Esophagus (tissue), 2 donors: ENCODE results near the gene KCND1. TPM values are rescaled to one million over a fixed set of nuclear protein-coding genes. Genes with fewer than 3 reads are reported as not detected.

Experiments
- H3K27ac ChIP-seq, 2 donors: one replicate each; pipeline ENCODE4 v1.5.1; 2013; ENCODE audit warnings: low read depth in 2 of 2, mild to moderate bottlenecking in 2 of 2, inconsistent platforms in 1 of 2, low read length in 1 of 2, moderate library complexity in 1 of 2
- H3K27me3 ChIP-seq, 2 donors: one replicate each; pipeline ENCODE4 v1.6.1; 2013; ENCODE audit warnings: low read length in 2 of 2, control low read depth in 1 of 2, mild to moderate bottlenecking in 1 of 2; ENCODE audit not compliant: insufficient read depth in 2 of 2, control insufficient read depth in 1 of 2
- H3K36me3 ChIP-seq, 2 donors: one replicate each; pipeline ENCODE4 v1.6.1; 2013; ENCODE audit warnings: low read length in 1 of 2; ENCODE audit not compliant: control insufficient read depth in 2 of 2, insufficient read depth in 2 of 2
- H3K4me1 ChIP-seq, 2 donors: one replicate each; pipeline ENCODE4 v1.6.1; 2013; ENCODE audit warnings: low read length in 1 of 2; ENCODE audit not compliant: control insufficient read depth in 2 of 2, insufficient read depth in 2 of 2
- H3K4me3 ChIP-seq, 2 donors: one replicate each; pipeline ENCODE4 v1.5.1; 2013; ENCODE audit warnings: low read length in 2 of 2, mild to moderate bottlenecking in 2 of 2, low read depth in 1 of 2, moderate library complexity in 1 of 2
- H3K9me3 ChIP-seq, 2 donors: one replicate each; pipeline ENCODE4 v1.6.1; 2013; ENCODE audit warnings: mild to moderate bottlenecking in 2 of 2, low read depth in 1 of 2, low read length in 1 of 2, moderate library complexity in 1 of 2; ENCODE audit not compliant: control insufficient read depth in 2 of 2, insufficient read depth in 1 of 2
- WGBS, 2 donors: extraction: QIAGEN DNeasy Blood & Tissue Kit; methylation state at CpG; one replicate each; pipeline ENCODE4 v1.1.7; 2013; 5-methylcytosine and 5-hydroxymethylcytosine counted together
- polyA plus RNA-seq, 2 donors: library from polyadenylated mRNA; stranded (reverse); fragments of 200-250 nt; gene quantifications; one replicate each; pipeline ENCODE4 v1.2.3, GENCODE V29; 2013
- donor health status: healthy with polysubstance abuse.
- donor health status: Bipolar disorder and iron deficiency.

Gene KCND1
- polyA plus RNA-seq, 2 donors: 0.25 to 0.41 TPM

DNA sequence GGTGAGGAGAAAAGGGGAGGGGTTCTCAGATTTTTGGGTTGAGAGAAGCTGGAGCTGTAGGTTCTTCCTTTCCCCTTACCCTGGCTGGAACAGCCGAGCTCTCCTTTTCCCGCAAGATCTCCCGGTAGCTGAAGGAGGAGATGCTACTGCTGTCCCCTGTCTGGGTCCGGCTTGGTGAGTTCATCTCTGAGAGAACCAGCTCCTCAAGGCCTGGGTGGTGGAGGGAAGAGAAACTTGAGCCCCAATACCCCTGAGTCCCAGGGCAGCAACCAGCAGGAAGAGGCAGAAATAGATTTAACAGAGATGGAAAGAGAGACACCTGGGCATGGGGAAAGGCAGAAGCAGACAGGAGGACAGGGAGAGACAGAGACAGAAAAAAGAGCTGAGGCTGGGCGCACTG lies 6.6 kb upstream of the KCND1 start:
- no peaks in the 10 kb centered on the region for H3K9me3 ChIP-seq
- peaks cover 0 to 27% of the 10 kb centered on the region in 2 donors for H3K36me3 ChIP-seq
- no peaks in the 10 kb centered on the region for H3K27me3 ChIP-seq
- H3K27ac ChIP-seq: no peak overlapping the region
- H3K4me1 ChIP-seq: no peaks in the 10 kb centered on the region
- 92 to 96% methylated on average over 5 of the region's 5 CpGs for WGBS, 2 donors
- H3K4me3 ChIP-seq: no peak overlapping the region

DNA sequence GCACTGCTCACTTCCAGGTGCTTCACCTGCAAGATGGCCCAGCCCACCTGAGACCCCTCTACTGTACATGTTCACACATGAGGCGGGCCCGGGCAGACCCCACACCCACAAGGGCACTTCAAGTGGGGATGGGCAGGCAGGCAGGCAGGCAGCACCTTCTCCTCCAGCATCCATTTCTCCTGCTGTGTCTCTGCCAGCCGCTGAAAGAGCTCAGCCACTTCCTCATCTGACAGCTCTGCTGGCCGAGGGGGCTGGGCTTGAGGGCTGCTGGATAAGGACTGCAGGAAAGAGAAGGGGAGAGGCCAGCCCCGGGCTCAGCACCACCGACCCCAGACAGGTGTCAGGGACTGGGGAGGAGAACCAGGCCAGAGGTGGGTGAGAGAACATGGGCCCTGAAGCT lies 4.4 kb upstream of the KCND1 start:
- WGBS, 2 donors: 53 to 71% methylated on average over 6 of the region's 6 CpGs
- no peaks in the 10 kb centered on the region for H3K9me3 ChIP-seq
- no peak overlapping the region for H3K27ac ChIP-seq
- H3K4me1 ChIP-seq: peaks cover 0 to 2% of the 10 kb centered on the region in 2 donors
- no peaks in the 10 kb centered on the region for H3K27me3 ChIP-seq
- H3K36me3 ChIP-seq: peaks cover 0 to 15% of the 10 kb centered on the region in 2 donors
- H3K4me3 ChIP-seq: no peak overlapping the region

DNA sequence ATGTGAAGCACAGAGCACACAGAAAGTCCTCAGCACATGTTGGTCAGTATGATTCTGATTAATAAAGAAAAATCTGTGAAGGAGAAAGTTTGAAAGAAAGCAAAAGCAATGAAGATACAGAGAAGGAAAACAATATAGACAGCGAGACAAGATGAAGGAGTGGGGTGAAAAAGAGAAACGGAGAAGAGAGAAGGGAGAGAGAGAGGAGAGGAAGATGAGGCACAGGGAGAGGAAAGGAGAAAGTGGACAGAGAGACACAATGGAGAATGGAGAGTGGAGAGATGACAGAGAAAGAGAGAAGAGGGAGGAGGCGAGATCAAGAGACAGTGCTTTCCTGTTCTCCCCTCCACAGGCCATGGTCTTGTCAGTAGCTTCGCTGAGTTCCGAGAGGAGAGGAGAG lies 3.9 kb upstream of the KCND1 start:
- no peak overlapping the region for H3K27ac ChIP-seq
- no peak overlapping the region for H3K4me3 ChIP-seq
- H3K27me3 ChIP-seq: no peaks in the 10 kb centered on the region
- 86 to 93% methylated on average over 5 of the region's 5 CpGs for WGBS, 2 donors
- peaks cover 0 to 2% of the 10 kb centered on the region in 2 donors for H3K4me1 ChIP-seq
- H3K36me3 ChIP-seq: peaks cover 0 to 13% of the 10 kb centered on the region in 2 donors
- no peaks in the 10 kb centered on the region for H3K9me3 ChIP-seq

DNA sequence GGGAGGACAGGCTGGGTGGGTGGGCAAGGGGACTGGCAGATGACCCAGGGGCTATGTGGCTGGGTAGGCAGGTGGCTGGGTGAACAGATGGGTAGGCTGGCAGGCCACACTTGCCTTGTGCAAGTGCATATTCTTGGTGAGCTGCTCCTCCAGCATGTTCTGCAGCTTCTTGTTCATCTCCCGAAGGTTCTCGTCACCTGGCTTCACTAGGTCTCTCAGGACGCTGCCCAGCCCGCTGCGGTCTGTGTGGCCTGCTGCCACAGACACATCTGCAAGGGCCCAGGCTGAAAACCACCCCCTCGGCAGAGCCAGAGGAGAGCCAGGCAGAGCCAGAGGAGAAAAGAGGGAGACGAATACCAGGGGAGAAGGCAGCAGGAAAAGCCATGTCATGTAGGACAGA lies 3.4 kb upstream of the KCND1 start:
- Histone ChIP-seq H3K27me3 (no peaks in the 10 kb centered on the region), H3K4me3 (no peak overlapping the region), H3K9me3 (no peaks in the 10 kb centered on the region), H3K36me3 (peaks cover 0 to 13% of the 10 kb centered on the region in 2 donors), H3K4me1 (peaks cover 0 to 2% of the 10 kb centered on the region in 2 donors), H3K27ac (no peak overlapping the region)
- WGBS, 2 donors: 85 to 88% methylated on average over 7 of the region's 7 CpGs

DNA sequence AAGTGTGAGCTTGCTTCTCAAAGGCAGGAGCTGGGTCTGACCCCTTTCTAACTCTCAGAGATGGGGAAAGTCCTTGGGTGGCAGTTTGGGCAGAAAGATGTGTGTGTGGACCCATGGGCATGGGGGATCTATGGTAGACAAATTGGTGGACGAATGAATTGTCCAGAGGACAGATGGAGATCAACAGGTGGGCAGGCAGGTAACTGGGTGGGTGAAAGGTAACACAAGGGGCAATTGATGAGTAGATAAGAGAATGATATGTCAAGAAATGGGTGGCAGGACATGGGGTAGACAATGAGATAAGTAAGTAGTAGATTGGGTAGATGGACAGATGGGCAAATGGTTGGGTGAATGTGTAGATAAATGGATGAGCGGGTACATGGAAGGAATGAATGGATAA lies 2.9 kb upstream of the KCND1 start:
- H3K36me3 ChIP-seq: peaks cover 0 to 13% of the 10 kb centered on the region in 2 donors
- 86 to 95% methylated on average over 2 of the region's 2 CpGs for WGBS, 2 donors
- H3K9me3 ChIP-seq: no peaks in the 10 kb centered on the region

DNA sequence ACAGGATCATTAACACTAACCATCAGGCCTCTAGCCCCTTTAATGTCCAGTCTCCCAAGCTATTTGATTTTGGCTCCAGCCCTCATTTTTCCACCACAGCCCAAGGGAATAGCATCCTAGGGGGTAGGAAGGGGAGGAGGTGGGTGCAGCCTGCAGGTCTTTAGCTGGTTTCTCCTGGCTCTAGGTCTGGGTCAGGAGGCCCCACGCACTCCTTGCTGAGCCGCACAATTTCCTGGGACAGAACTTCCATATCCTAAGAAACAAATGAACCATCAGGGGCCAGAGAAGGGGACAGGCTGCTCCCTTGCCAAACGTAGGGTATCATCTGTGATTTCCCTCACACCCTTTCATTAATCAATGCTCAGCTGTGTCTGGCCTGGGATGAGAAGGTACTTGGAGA lies 2.4 kb upstream of the KCND1 start:
- Histone ChIP-seq H3K4me3 (no peak overlapping the region), H3K36me3 (peaks cover 0 to 13% of the 10 kb centered on the region in 2 donors), H3K4me1 (peaks cover 0 to 2% of the 10 kb centered on the region in 2 donors), H3K27me3 (no peaks in the 10 kb centered on the region), H3K9me3 (no peaks in the 10 kb centered on the region), H3K27ac (no peak overlapping the region)
- 81 to 90% methylated on average over 3 of the region's 3 CpGs for WGBS, 2 donors

More for the DNA sequence above, 2.9 kb upstream of the KCND1 start:
- no peaks in the 10 kb centered on the region for H3K27me3 ChIP-seq
- H3K4me1 ChIP-seq: peaks cover 0 to 2% of the 10 kb centered on the region in 2 donors
- H3K27ac ChIP-seq: no peak overlapping the region
- no peak overlapping the region for H3K4me3 ChIP-seq

DNA sequence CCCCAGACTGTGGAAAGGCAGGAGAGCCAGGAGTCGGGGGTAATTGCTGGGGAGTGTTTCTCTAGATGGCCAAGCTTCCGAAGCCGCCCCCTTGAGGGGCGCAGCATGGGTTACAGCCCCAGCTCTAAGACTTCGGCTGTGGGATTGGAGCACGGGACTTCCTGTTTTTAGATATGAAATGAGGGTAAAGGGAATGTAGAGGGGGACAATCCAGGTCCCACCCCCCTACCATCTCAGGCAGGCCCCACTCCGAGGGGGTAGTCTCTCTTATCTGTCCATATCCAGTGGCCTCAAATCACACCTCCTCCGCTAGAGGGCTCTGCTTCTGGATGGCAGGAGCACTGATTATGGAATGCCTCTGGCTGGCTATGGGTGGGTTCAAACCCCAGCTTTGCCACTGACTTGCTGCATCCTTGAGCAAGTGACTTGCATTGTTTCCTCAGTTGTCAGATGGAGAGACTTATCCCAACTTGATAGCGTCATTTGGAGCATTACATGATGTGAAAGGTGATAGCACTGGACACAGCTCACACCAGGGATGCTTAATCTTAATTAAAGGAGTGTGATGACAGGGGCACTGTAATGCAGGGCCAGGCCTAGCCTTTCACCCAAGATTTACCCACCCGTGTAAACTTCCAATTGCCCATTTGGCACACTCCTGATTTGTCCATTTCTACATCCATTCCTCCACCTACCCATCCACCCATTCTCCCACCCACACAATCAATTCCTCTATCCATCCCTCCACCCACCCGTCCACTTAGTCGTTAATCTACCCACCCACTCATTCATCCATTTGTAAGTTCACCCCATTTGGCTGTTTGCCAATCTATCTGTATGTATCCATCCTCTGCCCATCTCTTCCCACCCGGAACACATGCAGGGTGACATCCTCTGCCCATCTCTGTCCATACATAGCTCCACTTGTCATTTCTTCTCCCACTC lies 848 bp upstream of the KCND1 start:
- H3K27ac ChIP-seq: no peak overlapping the region

DNA sequence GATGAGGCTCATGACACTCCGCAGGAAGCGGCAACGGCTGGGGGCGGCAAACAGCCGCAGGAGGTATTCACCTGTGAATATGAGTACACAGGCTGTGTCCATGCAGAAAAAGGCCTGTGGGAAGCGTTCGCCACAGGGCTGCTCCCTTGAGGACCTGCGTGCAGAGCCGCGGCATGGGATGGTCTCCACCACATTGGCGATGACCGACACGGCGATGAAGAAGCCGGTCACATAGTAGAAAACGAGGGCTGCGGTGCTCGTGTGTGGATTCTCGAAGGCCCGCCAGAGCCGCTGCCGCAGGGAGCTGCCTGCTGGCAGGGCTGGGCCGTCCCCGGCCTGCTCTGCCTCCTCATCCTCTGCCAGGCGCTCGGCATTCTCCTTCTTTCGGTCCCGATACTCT lies 2.2 kb downstream of the KCND1 start:
- Histone ChIP-seq H3K27ac (no peak overlapping the region), H3K27me3 (no peaks in the 10 kb centered on the region), H3K4me1 (peaks cover 0 to 2% of the 10 kb centered on the region in 2 donors), H3K36me3 (peaks cover 0 to 2% of the 10 kb centered on the region in 2 donors), H3K9me3 (no peaks in the 10 kb centered on the region), H3K4me3 (no peak overlapping the region)
- WGBS, 2 donors: 92 to 94% methylated on average over 28 of the region's 28 CpGs

More for the DNA sequence above, 848 bp upstream of the KCND1 start:
- no peaks in the 10 kb centered on the region for H3K27me3 ChIP-seq
- H3K4me3 ChIP-seq: no peak overlapping the region
- H3K36me3 ChIP-seq: peaks cover 0 to 11% of the 10 kb centered on the region in 2 donors
- WGBS, 2 donors: 17 to 28% methylated on average over 13 of the region's 13 CpGs
- peaks cover 0 to 2% of the 10 kb centered on the region in 2 donors for H3K4me1 ChIP-seq
- H3K9me3 ChIP-seq: no peaks in the 10 kb centered on the region

DNA sequence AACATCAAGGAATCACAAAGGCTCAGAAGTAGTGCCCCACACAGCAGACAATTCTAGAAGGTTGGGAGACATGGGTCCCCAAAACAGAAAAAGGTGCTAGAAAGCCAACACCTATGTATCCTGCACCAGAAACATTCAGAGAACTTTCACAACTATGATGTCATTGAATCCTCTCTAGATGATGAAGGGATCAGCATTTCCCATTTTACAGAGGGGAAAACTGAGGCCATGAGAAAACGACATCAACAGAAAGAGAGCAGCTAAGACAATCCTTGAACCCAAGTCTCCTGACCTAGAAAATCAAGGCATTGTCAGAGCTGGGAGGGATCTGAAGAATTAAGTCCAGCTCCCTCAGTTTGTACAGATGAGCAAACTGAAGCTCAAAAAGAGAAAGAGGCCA lies 3.3 kb downstream of the KCND1 start:
- no peaks in the 10 kb centered on the region for H3K27me3 ChIP-seq
- 68 to 92% methylated on average over 1 of the region's 1 CpG for WGBS, 2 donors
- H3K4me3 ChIP-seq: no peak overlapping the region
- peaks cover 0 to 2% of the 10 kb centered on the region in 2 donors for H3K36me3 ChIP-seq
- H3K9me3 ChIP-seq: no peaks in the 10 kb centered on the region
- no peak overlapping the region for H3K27ac ChIP-seq
- H3K4me1 ChIP-seq: peaks cover 0 to 2% of the 10 kb centered on the region in 2 donors
